GM23248 (cell line): Measurements from ENCODE around the gene ZNF555. TPM values are rescaled to one million over a fixed set of nuclear protein-coding genes. Genes with fewer than 3 reads are reported as not detected.

Experiments
- DNase-seq: peaks from one replicate; pipeline ENCODE4 v3.0.0-alpha.2; 2015
- H2AFZ ChIP-seq: fragments of 200-600 bp; sonication (generic); 2 replicates; pipeline ENCODE4 v1.6.1; 2016; ENCODE audit warnings: antibody characterized with exemption
- H3F3A ChIP-seq: fragments of 200-600 bp; sonication (generic); 2 replicates; pipeline ENCODE4 v1.6.1; 2016; ENCODE audit warnings: mild to moderate bottlenecking, antibody characterized with exemption, mixed run types; ENCODE audit not compliant: insufficient read depth
- H3K27ac ChIP-seq: fragments of 200-600 bp; sonication (generic); 2 replicates; pipeline ENCODE4 v1.5.1; 2016; ENCODE audit warnings: mild to moderate bottlenecking
- H3K27me3 ChIP-seq: fragments of 200-600 bp; sonication (generic); replicated peaks from 2 replicates; pipeline ENCODE4 v1.6.1; 2016; ENCODE audit warnings: mild to moderate bottlenecking; ENCODE audit not compliant: insufficient read depth
- H3K36me3 ChIP-seq: fragments of 200-600 bp; sonication (generic); 2 replicates; pipeline ENCODE4 v1.6.1; 2016; ENCODE audit warnings: low read depth, mild to moderate bottlenecking
- H3K4me1 ChIP-seq: fragments of 200-600 bp; sonication (generic); 2 replicates; pipeline ENCODE4 v1.6.1; 2016; ENCODE audit warnings: mild to moderate bottlenecking; ENCODE audit not compliant: insufficient read depth
- H3K4me2 ChIP-seq: fragments of 200-600 bp; sonication (generic); one replicate; pipeline ENCODE4 v1.6.1; 2016; ENCODE audit warnings: mild to moderate bottlenecking; ENCODE audit not compliant: unreplicated experiment
- H3K4me3 ChIP-seq: fragments of 200-600 bp; sonication (generic); 2 replicates; pipeline ENCODE4 v1.5.1; 2016; ENCODE audit warnings: mild to moderate bottlenecking
- H3K79me2 ChIP-seq: fragments of 200-600 bp; sonication (generic); 2 replicates; pipeline ENCODE4 v1.6.1; 2016; ENCODE audit warnings: mild to moderate bottlenecking; ENCODE audit not compliant: insufficient read depth
- H3K9ac ChIP-seq: fragments of 200-600 bp; sonication (generic); 2 replicates; pipeline ENCODE4 v1.6.1; 2016; ENCODE audit warnings: mild to moderate bottlenecking
- H3K9me2 ChIP-seq: fragments of 200-600 bp; sonication (generic); 2 replicates; pipeline ENCODE4 v1.6.1; 2016; ENCODE audit warnings: mixed run types, mild to moderate bottlenecking, moderate library complexity; ENCODE audit not compliant: insufficient read depth
- H3K9me3 ChIP-seq: fragments of 200-600 bp; sonication (generic); one replicate; pipeline ENCODE4 v1.6.1; 2017; ENCODE audit warnings: low read depth
- H4K20me1 ChIP-seq: fragments of 200-600 bp; sonication (generic); 2 replicates; pipeline ENCODE4 v1.6.0; 2016; ENCODE audit not compliant: insufficient read depth
- EZH2 ChIP-seq: fragments of 200-600 bp; sonication (generic); IDR thresholded peaks from 2 replicates; pipeline ENCODE4 v1.6.1; 2018; ENCODE audit warnings: antibody characterized with exemption, mild to moderate bottlenecking; ENCODE audit not compliant: insufficient read depth, poor library complexity, severe bottlenecking
- EZH2phosphoT487 ChIP-seq: fragments of 200-600 bp; sonication (generic); IDR thresholded peaks from 2 replicates; pipeline ENCODE4 v1.6.1; 2018; ENCODE audit warnings: antibody characterized with exemption, moderate library complexity, mild to moderate bottlenecking, low read depth; ENCODE audit not compliant: insufficient read depth
- WGBS, 2 experiments: methylation state at CpG; one replicate each; pipeline ENCODE4 v1.1.6; 2015 to 2017; ENCODE audit warnings: low lambda C conversion rate in 2 of 2, low coverage in 1 of 2; ENCODE audit errors: missing lambda C conversion rate in 2 of 2; 5-methylcytosine and 5-hydroxymethylcytosine counted together
- in situ Hi-C: fragments of 300-500 bp; cut with MboI; formaldehyde crosslinking; loops from 2 replicates; pipeline ENCODE4 v1.15.0; 2020
- polyA plus RNA-seq: library from polyadenylated mRNA; unstranded; fragments of >200 nt; fragmentation: Nextera tagmentation; extraction: Ambion mirVana; gene quantifications from 2 replicates; pipeline ENCODE4 v1.2.1, GENCODE V29; 2016
- total RNA-seq: library from RNA; depleted of rRNA; stranded (reverse); fragments of >200 nt; shearing (Covaris generic); gene quantifications from 2 replicates; pipeline ENCODE4 v1.2.3, GENCODE V29; 2014

Gene ZNF555
- total and polyA plus RNA-seq, 2 experiments from 2014 or later: 4.3 to 6.2 TPM

DNA sequence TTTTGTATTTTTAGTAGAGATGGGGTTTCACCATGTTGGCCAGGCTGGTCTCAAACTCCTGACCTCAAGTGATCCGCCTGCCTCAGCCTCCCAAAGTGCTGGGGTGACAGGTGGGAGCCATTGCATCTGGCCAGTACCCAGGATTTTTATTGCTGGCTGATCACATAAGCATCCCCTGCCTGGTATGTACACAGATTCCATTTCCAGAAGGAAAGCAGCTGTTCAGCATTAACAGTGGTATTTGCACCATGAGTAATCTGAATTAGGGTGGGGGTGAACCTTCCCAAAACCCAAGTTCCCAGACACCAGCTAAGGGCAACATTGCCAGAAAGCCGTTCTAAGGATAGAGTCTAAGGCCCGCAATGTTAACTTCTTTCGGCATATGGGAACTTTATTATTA lies 7.3 kb downstream of the ZNF555 start:
- no peak for DNase-seq
- no peak overlapping the region for H3K4me2 ChIP-seq
- H3F3A ChIP-seq: peaks cover 7% of the 10 kb centered on the region; the same call in 1 of the 2 replicates
- H3K27me3 ChIP-seq: no peaks in the 10 kb centered on the region
- no peaks in the 10 kb centered on the region for H4K20me1 ChIP-seq
- in situ Hi-C loops: no loop called here
- TF ChIP-seq EZH2 (no peak), EZH2phosphoT487 (no peak)
- no peak overlapping the region for H3K4me3 ChIP-seq
- H2AFZ ChIP-seq: no peak overlapping the region
- H3K79me2 ChIP-seq: peaks cover 74% of the 10 kb centered on the region
- no peaks in the 10 kb centered on the region for H3K9me2 ChIP-seq
- H3K36me3 ChIP-seq: peaks cover 34% of the 10 kb centered on the region
- 94 to 98% methylated on average over 4 of the region's 4 CpGs for WGBS, 2 experiments
- peaks cover 8% of the 10 kb centered on the region for H3K9me3 ChIP-seq
- no peak overlapping the region for H3K9ac ChIP-seq
- H3K27ac ChIP-seq: no peak overlapping the region
- no peaks in the 10 kb centered on the region for H3K4me1 ChIP-seq

DNA sequence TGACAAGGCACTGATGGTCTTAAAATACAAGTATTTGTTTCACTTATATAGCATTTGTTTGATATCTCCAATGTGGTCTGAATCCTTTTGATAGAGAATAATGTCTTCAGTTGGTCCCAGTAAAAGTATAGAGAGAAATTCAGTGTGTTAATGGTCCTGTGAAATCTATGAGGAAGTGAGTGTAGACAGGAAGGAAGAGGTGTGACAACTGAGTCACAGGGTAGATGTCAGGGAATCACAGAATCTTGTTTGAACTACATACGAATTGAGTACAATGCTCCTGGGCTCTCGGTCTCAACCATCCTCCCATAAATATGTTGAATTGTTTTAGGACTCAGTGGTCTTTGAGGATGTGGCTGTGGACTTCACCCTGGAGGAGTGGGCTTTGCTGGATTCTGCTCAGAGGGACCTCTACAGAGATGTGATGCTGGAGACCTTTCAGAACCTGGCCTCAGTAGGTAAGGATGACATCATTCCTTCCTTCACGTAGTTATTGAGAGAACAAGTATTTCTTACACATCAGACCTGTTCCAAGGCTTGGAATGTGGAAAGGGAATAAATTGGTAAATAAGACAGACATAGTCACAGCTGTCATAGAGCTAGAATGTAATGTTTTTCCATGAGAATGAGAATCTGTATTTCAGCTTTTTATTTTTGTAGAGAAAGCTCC lies 9.1 kb downstream of the ZNF555 start:
- WGBS, 2 experiments: 96 to 98% methylated on average over 3 of the region's 3 CpGs
- Histone ChIP-seq H3K27ac (no peak overlapping the region), H3K79me2 (peaks cover 56% of the 10 kb centered on the region), H4K20me1 (no peaks in the 10 kb centered on the region), H3K36me3 (peaks cover 51% of the 10 kb centered on the region), H3K27me3 (no peaks in the 10 kb centered on the region), H2AFZ (no peak overlapping the region), H3K9ac (no peak overlapping the region), H3K4me2 (no peak overlapping the region), H3K9me3 (peaks cover 8% of the 10 kb centered on the region), H3F3A (peaks cover 7% of the 10 kb centered on the region; the same call in 1 of the 2 replicates), H3K4me1 (no peaks in the 10 kb centered on the region), H3K9me2 (no peaks in the 10 kb centered on the region), H3K4me3 (no peak overlapping the region)
- TF ChIP-seq EZH2: no peak
- no peak for TF ChIP-seq EZH2phosphoT487
- in situ Hi-C loops: loop anchor here (25.0 kb wide), 1 partner anchor 188 kb away; no protein-coding TSS in a partner anchor
- DNase-seq: no peak

DNA sequence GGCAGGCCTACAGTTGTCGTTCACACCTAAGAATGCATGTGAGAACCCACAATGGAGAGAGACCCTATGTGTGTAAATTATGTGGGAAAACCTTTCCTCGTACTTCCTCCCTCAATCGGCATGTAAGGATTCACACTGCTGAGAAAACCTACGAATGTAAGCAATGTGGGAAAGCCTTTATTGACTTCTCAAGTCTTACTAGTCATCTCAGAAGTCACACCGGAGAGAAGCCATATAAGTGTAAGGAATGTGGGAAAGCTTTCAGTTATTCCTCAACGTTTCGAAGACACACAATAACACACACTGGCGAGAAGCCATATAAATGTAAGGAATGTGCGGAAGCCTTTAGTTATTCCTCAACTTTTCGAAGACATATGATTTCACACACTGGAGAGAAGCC lies 11.3 kb downstream of the ZNF555 start:
- no peaks in the 10 kb centered on the region for H3K27me3 ChIP-seq
- no peak overlapping the region for H2AFZ ChIP-seq
- H3K27ac ChIP-seq: no peak overlapping the region
- H3K9me2 ChIP-seq: no peaks in the 10 kb centered on the region
- peaks cover 34% of the 10 kb centered on the region for H3K79me2 ChIP-seq
- TF ChIP-seq EZH2phosphoT487: no peak
- TF ChIP-seq EZH2: no peak
- peaks cover 67% of the 10 kb centered on the region for H3K36me3 ChIP-seq
- H3K9ac ChIP-seq: no peak overlapping the region
- no peak overlapping the region for H3K4me3 ChIP-seq
- H3K9me3 ChIP-seq: peaks cover 8% of the 10 kb centered on the region
- H3K4me2 ChIP-seq: no peak overlapping the region
- WGBS, 2 experiments: 97 to 99% methylated on average over 10 of the region's 10 CpGs
- no peak for DNase-seq
- in situ Hi-C loops: loop anchor here (25.0 kb wide), 1 partner anchor 190 kb away; no protein-coding TSS in a partner anchor
- no peaks in the 10 kb centered on the region for H4K20me1 ChIP-seq
- peaks cover 7% of the 10 kb centered on the region; the same call in 1 of the 2 replicates for H3F3A ChIP-seq
- H3K4me1 ChIP-seq: no peaks in the 10 kb centered on the region

DNA sequence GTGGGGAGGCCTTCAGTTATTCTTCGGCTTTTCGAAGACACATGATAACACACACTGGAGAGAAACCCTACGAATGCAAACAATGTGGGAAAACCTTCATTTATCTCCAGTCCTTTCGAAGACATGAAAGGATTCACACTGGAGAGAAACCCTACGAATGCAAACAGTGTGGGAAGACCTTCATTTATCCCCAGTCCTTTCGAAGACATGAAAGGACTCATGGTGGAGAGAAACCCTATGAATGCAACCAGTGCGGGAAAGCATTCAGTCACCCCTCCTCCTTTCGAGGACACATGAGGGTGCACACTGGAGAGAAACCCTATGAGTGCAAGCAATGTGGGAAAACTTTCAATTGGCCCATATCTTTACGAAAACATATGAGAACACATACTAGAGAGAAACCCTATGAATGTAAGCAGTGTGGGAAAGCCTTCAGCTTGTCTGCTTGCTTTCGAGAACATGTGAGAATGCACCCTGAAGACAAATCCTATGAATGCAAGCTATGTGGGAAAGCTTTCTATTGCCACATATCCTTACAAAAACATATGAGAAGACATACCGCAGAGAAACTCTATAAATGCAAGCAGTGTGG lies 11.8 kb downstream of the ZNF555 start:
- H3K9me2 ChIP-seq: no peaks in the 10 kb centered on the region
- H4K20me1 ChIP-seq: no peaks in the 10 kb centered on the region
- peaks cover 8% of the 10 kb centered on the region for H3K9me3 ChIP-seq
- no peak for TF ChIP-seq EZH2
- TF ChIP-seq EZH2phosphoT487: no peak
- H2AFZ ChIP-seq: no peak overlapping the region
- peaks cover 29% of the 10 kb centered on the region for H3K79me2 ChIP-seq
- in situ Hi-C loops: loop anchor here (25.0 kb wide), 1 partner anchor 191 kb away; no protein-coding TSS in a partner anchor
- H3F3A ChIP-seq: peaks cover 7% of the 10 kb centered on the region; the same call in 1 of the 2 replicates
- no peaks in the 10 kb centered on the region for H3K27me3 ChIP-seq
- H3K36me3 ChIP-seq: peaks cover 67% of the 10 kb centered on the region
- H3K4me3 ChIP-seq: no peak overlapping the region
- WGBS, 2 experiments: 95% methylated on average over 11 of the region's 11 CpGs
- DNase-seq: no peak
- no peak overlapping the region for H3K27ac ChIP-seq
- H3K4me2 ChIP-seq: no peak overlapping the region
- H3K9ac ChIP-seq: no peak overlapping the region
- H3K4me1 ChIP-seq: no peaks in the 10 kb centered on the region
